Measurements from ENCODE around the gene ADAMTS13.

Gene ADAMTS13

DNA sequence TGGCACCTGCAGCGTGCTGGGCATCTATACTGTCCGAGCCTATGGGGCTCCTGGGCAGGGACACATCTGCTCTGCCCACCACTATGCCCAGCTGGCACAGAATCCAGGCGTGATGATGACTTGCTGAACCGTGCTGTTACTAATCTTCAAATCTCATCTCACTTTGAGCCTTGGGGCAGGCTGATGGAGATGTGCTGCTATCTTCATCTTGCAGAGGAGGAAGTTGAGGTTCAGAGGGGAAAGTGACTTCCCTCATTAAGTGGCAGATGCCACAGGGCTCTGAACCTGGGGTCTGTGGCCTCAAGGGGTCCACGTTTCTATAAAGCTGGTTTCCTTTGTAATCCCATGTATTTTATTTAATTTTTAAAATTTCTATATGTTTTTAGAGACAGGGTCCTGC lies 52.0 kb downstream of the ADAMTS13 start:
- no peak for DNase-seq (ENCODE audit: low read depth)
- TF ChIP-seq, protein P1, sequence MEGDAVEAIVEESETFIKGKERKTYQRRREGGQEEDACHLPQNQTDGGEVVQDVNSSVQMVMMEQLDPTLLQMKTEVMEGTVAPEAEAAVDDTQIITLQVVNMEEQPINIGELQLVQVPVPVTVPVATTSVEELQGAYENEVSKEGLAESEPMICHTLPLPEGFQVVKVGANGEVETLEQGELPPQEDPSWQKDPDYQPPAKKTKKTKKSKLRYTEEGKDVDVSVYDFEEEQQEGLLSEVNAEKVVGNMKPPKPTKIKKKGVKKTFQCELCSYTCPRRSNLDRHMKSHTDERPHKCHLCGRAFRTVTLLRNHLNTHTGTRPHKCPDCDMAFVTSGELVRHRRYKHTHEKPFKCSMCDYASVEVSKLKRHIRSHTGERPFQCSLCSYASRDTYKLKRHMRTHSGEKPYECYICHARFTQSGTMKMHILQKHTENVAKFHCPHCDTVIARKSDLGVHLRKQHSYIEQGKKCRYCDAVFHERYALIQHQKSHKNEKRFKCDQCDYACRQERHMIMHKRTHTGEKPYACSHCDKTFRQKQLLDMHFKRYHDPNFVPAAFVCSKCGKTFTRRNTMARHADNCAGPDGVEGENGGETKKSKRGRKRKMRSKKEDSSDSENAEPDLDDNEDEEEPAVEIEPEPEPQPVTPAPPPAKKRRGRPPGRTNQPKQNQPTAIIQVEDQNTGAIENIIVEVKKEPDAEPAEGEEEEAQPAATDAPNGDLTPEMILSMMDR (IDR thresholded peaks at IDR 0.05; ENCODE audit: insufficient read depth, low read depth, low read length, missing control alignments), result no peak
- no peak overlapping the region for H3K4me3 ChIP-seq (ENCODE audit: low read depth, low read length)

DNA sequence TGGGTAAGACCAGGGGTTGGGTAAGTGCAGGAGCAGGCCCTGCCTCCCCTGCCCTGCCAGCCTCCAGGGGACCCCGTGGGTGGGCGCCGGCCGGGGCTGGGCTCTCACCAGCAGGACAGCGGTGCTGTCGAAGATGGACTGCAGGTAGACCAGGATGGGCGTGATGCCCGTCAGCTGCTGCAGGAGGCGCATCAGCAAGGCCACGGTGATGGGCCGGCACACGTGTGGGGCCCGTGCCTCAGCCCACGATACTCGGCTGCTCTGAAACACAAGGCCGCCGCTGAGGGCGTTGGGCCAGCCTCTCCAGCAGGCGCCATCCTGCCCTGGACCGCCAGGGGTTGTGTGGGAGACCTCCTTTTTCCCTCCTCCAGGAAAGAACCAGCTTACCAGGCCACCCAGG lies 52.7 kb downstream of the ADAMTS13 start:
- no peak for DNase-seq (ENCODE audit: low read depth)
- H3K4me3 ChIP-seq (ENCODE audit: low read depth, low read length), result no peak overlapping the region
- TF ChIP-seq, protein P1 (IDR thresholded peaks at IDR 0.05; ENCODE audit: insufficient read depth, low read depth, low read length, missing control alignments), result no peak

- TF ChIP-seq, protein P1 (IDR thresholded peaks at IDR 0.05; ENCODE audit: insufficient read depth, low read depth, low read length, missing control alignments), result no peak
- no peak overlapping the region for H3K4me3 ChIP-seq (ENCODE audit: low read depth, low read length)
These were observed 53.3 kb downstream of the ADAMTS13 start for GRCh38 chr9:133475292-133476012.

GRCh38 chr9:133476036-133476931 lies 54.1 kb downstream of the ADAMTS13 start:
- peak; percentile 40 for DNase-seq (ENCODE audit: low read depth)
- TF ChIP-seq, protein P1 (IDR thresholded peaks at IDR 0.05; ENCODE audit: insufficient read depth, low read depth, low read length, missing control alignments), result no peak
- H3K4me3 ChIP-seq (ENCODE audit: low read depth, low read length), result peak overlapping the region; percentile 71

More at GRCh38 chr9:133475292-133476012, 53.3 kb downstream of the ADAMTS13 start:
- no peak for DNase-seq (ENCODE audit: low read depth)

GRCh38 chr9:133476941-133477340 lies 54.8 kb downstream of the ADAMTS13 start:
- TF ChIP-seq, protein P1 (IDR thresholded peaks at IDR 0.05; ENCODE audit: insufficient read depth, low read depth, low read length, missing control alignments), result no peak
- peak overlapping the region; percentile 71 for H3K4me3 ChIP-seq (ENCODE audit: low read depth, low read length)
- no peak for DNase-seq (ENCODE audit: low read depth)

DNA sequence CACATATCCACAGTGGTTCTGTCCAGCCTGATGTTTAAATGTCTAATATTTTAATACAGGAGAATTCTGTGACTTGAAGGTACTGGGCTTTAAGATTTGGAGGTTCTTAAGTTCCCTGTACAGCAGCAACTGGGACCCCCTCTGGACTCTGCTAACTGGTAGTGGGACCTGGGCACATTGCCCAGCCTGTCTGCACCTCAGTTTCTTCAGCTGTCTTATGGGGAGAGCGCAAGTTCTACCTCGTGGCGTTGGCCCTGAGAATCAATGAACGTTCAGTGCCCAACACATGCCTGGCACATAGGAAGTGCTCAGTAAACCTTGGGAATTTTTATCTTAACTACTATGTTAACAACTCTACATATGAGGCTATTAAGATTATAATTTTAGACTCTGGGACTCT lies 55.3 kb downstream of the ADAMTS13 start:
- TF ChIP-seq, protein P1 (IDR thresholded peaks at IDR 0.05; ENCODE audit: insufficient read depth, low read depth, low read length, missing control alignments), result no peak
- H3K4me3 ChIP-seq (ENCODE audit: low read depth, low read length), result peak overlapping the region; percentile 71
- DNase-seq (ENCODE audit: low read depth), result no peak

Measured in GM12865 (cell line).